Body of pancreas (tissue), 4 donors: Measurements from ENCODE around the gene AKAP7.

Experiments
- CTCF ChIP-seq, 7 experiments: fragments of 450-650 bp in 4 of 7; fragments of 200-600 bp in 3 of 7; sonication (generic) in 3 of 7; IDR thresholded peaks; one replicate each; pipeline ENCODE4 v1.5.1; 2016 to 2019; ENCODE audit warnings: antibody characterized with exemption in 7 of 7
- POLR2A ChIP-seq, 3 donors: fragments of 450-650 bp; IDR thresholded peaks; one replicate each; pipeline ENCODE4 v1.6.1; 2016; ENCODE audit warnings: antibody characterized with exemption in 3 of 3, mild to moderate bottlenecking in 2 of 3

GRCh38 chr6:131250122-131250521, 114.9 kb downstream of the AKAP7 start:
- peak in 2 of 7 experiments; percentile 6 to 25 for TF ChIP-seq CTCF (IDR thresholded peaks at IDR 0.05)
- TF ChIP-seq POLR2A (IDR thresholded peaks at IDR 0.05), result peak in 2 of 3 donors; percentile 61 to 68
